Mesothelial cell of epicardium (in vitro differentiated cells): ENCODE measurements around the gene NPC1L1. TPM values are rescaled to one million over a fixed set of nuclear protein-coding genes. Genes with fewer than 3 reads are reported as not detected.

ENCODE experiments used
- DNase-seq, 2 experiments: peaks; one replicate each; pipeline ENCODE4 v3.0.0; 2021; ENCODE audit warnings: low spot score in 2 of 2; ENCODE audit not compliant: unreplicated experiment in 2 of 2
- H3K27ac Mint-ChIP-seq: 2 replicates; pipeline ENCODE4 v1.8.0; 2021; ENCODE audit warnings: mixed read lengths
- H3K27me3 Mint-ChIP-seq: 2 replicates; pipeline ENCODE4 v1.8.0; 2021; ENCODE audit warnings: low read depth, mixed read lengths
- H3K36me3 Mint-ChIP-seq: 2 replicates; pipeline ENCODE4 v1.8.0; 2021; ENCODE audit warnings: mixed read lengths
- H3K4me1 Mint-ChIP-seq: 2 replicates; pipeline ENCODE4 v1.8.0; 2021; ENCODE audit warnings: mixed read lengths
- H3K4me3 Mint-ChIP-seq: 2 replicates; pipeline ENCODE4 v1.8.0; 2021; ENCODE audit warnings: mild to moderate bottlenecking, moderate library complexity, mixed read lengths
- H3K9me3 Mint-ChIP-seq: 2 replicates; pipeline ENCODE4 v1.8.0; 2021; ENCODE audit warnings: mixed read lengths
- total RNA-seq: library from RNA; stranded (reverse); gene quantifications from 3 replicates; pipeline ENCODE4 v1.2.1, GENCODE V29; 2021
- TF ChIP-seq, protein P1 (sequence below): fragments of 200-600 bp; sonication (generic); IDR thresholded peaks from one replicate; pipeline ENCODE4 v1.5.0; 2021; ENCODE audit warnings: antibody characterized with exemption; ENCODE audit not compliant: unreplicated experiment

Gene NPC1L1
- total RNA-seq, 1 donor from 2014 or later: 0.07 TPM

GRCh38 chr7:44518761-44519160 is 22.4 kb downstream of the NPC1L1 start:
- no peaks in the 10 kb centered on the region for H3K36me3 Mint-ChIP-seq
- TF ChIP-seq, protein P1, sequence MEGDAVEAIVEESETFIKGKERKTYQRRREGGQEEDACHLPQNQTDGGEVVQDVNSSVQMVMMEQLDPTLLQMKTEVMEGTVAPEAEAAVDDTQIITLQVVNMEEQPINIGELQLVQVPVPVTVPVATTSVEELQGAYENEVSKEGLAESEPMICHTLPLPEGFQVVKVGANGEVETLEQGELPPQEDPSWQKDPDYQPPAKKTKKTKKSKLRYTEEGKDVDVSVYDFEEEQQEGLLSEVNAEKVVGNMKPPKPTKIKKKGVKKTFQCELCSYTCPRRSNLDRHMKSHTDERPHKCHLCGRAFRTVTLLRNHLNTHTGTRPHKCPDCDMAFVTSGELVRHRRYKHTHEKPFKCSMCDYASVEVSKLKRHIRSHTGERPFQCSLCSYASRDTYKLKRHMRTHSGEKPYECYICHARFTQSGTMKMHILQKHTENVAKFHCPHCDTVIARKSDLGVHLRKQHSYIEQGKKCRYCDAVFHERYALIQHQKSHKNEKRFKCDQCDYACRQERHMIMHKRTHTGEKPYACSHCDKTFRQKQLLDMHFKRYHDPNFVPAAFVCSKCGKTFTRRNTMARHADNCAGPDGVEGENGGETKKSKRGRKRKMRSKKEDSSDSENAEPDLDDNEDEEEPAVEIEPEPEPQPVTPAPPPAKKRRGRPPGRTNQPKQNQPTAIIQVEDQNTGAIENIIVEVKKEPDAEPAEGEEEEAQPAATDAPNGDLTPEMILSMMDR: no peak
- no peaks in the 10 kb centered on the region for H3K4me1 Mint-ChIP-seq
- peaks cover 16% of the 10 kb centered on the region for H3K27me3 Mint-ChIP-seq
- H3K27ac Mint-ChIP-seq: no peak overlapping the region
- H3K4me3 Mint-ChIP-seq: no peak overlapping the region
- peaks cover under 1% of the 10 kb centered on the region for H3K9me3 Mint-ChIP-seq
- DNase-seq: no peak

- no peaks in the 10 kb centered on the region for H3K36me3 Mint-ChIP-seq
These were observed 24.0 kb downstream of the NPC1L1 start for GRCh38 chr7:44517175-44517574.

DNA sequence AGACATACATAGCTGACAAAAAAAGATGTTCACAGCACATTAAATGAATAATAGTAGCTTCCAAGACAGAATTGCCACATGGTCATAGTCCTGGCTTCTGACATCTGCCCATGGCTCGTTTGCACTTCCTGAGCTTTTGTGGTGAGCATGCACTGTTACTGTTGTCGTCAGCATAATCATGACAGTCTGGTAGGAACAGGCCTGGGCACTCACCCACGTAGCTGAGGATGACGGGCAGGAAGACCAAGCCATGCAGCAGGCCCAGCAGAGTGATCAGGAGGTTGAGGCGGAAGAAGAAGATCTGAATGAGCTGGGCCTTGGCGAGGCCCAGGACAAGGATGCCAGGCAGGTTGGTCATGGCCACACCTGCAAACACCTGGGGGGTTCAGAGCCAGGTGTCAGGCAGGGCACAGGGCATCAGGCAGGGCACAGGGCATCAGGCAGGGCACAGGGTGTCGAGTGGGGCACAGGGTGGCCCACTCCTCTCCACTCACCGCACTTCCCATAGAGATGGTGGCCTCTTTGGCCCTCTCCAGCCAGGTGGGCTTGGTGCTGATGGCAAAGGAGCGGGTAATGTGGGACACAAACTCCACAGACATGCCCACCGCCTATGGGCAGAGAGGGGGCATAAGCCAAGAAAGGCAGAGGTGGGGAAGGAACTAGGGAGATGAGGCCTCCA is 25.4 kb downstream of the NPC1L1 start:
- Mint-ChIP-seq H3K4me3 (no peak overlapping the region), H3K4me1 (no peaks in the 10 kb centered on the region), H3K9me3 (no peaks in the 10 kb centered on the region), H3K27ac (no peak overlapping the region), H3K36me3 (no peaks in the 10 kb centered on the region), H3K27me3 (peaks cover 12% of the 10 kb centered on the region)
- TF ChIP-seq, protein P1: no peak
- no peak for DNase-seq

More at GRCh38 chr7:44517175-44517574, 24.0 kb downstream of the NPC1L1 start:
- H3K27me3 Mint-ChIP-seq: peaks cover 14% of the 10 kb centered on the region
- H3K4me1 Mint-ChIP-seq: no peaks in the 10 kb centered on the region
- no peak for DNase-seq
- no peaks in the 10 kb centered on the region for H3K9me3 Mint-ChIP-seq
- TF ChIP-seq, protein P1: no peak
- no peak overlapping the region for H3K27ac Mint-ChIP-seq
- no peak overlapping the region for H3K4me3 Mint-ChIP-seq

- Mint-ChIP-seq H3K4me3 (no peak overlapping the region), H3K27ac (no peak overlapping the region), H3K9me3 (peaks cover 11% of the 10 kb centered on the region), H3K36me3 (no peaks in the 10 kb centered on the region), H3K4me1 (no peaks in the 10 kb centered on the region), H3K27me3 (peaks cover 20% of the 10 kb centered on the region)
- TF ChIP-seq, protein P1: no peak
- DNase-seq: no peak
These were observed 28.4 kb downstream of the NPC1L1 start for GRCh38 chr7:44512736-44513135.

DNA sequence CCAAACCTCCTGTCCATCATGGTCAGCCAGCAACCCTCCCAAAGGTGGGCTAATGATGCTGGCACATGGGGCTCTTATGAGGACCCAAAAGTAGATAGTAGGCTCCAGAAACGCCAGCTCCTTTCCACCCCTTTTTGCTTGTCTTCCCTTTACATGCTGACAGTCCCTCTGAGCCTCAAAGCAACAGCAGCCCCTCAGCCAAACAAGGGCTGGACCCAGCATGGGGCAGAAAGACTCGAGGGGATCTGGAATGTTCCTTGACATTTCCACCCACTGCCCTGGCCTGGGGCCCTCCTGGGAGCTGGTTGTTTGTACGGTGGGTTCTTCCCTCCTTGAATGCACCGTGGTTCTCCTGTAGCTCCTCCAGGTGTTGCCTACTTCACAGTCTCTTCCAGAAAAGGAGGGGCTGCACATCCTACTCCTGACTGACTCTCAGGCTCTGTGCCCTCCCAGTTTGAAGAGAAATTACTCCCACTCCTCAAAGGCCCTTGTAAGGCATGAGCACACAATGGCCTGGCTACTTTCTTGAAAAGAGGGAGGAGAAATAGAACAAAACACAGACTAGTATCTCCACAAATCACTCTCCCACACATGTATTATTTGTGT is 29.2 kb downstream of the NPC1L1 start:
- Mint-ChIP-seq H3K27me3 (peaks cover 22% of the 10 kb centered on the region), H3K4me1 (no peaks in the 10 kb centered on the region), H3K9me3 (peaks cover 15% of the 10 kb centered on the region), H3K36me3 (no peaks in the 10 kb centered on the region), H3K27ac (no peak overlapping the region), H3K4me3 (no peak overlapping the region)
- TF ChIP-seq, protein P1: no peak
- no peak for DNase-seq
